Measurements from ENCODE around the gene CALM1.

- TF ChIP-seq OSR1 (CRISPR knock-in tag; IDR thresholded peaks at IDR 0.05) = no peak
- TF ChIP-seq PPARA (CRISPR knock-in tag; IDR thresholded peaks at IDR 0.05; ENCODE audit: borderline replicate concordance) = no peak
- TF ChIP-seq ZFP30 (CRISPR knock-in tag; IDR thresholded peaks at IDR 0.05) = no peak
- TF ChIP-seq GLIS3 (CRISPR knock-in tag; IDR thresholded peaks at IDR 0.05) = no peak
Observed at GRCh38 chr14:90442388-90442787, 45.6 kb downstream of the CALM1 start.
